ENCODE measurements around the gene RPL13A.

DNA sequence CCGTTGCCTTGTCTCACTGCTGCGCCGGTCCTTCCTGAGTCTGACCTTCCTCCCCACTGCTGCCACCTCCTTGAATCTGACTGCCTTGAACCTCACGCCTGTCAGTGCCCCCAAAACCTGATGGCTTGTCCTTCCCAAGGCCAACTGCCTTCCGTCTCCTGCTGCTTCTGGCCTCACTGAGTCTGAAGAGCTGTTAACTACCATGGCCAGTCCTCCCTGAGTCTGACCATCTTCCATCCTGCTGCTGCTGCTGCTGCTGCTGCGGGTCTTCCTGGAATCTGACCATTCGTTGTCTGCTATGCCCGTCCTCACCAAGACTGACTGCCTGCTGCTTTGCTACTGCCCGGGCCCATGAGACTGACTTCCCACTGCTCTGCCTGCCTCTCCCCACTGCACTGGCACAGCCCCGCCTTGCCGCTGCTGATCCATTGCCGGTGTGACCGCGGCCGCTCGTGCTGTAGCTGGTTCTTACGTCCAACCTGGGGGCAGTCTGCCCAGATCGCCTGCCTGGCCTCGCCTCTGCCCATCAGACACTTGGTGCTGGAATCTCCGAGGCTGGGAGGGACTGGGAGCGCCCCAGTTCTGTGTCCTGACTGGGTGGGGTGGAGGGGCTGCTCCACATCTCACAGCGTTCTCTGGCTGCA, 37.5 kb downstream of the RPL13A start:
- no peak for TF ChIP-seq GATA2 (IDR thresholded peaks at IDR 0.05; ENCODE audit: low read depth, low read length)
- TF ChIP-seq GATA3 (IDR thresholded peaks at IDR 0.05; ENCODE audit: low read depth, low read length), result no peak
